GM18517 (cell line): ENCODE results near the gene HK1.

ENCODE experiments used
- ATAC-seq: cut with Tn5 transposase; IDR thresholded peaks from one replicate; pipeline ENCODE4 v1.9.1; 2021; ENCODE audit warnings: mild to moderate bottlenecking, moderate library complexity; ENCODE audit not compliant: unreplicated experiment

HK1 gene

GRCh38 chr10:69344591-69345252, 66.4 kb downstream of the HK1 start:
- ATAC-seq, result peak; percentile 48

GRCh38 chr10:69345402-69345801, 67.1 kb downstream of the HK1 start:
- ATAC-seq, result no peak

GRCh38 chr10:69345890-69346474, 67.7 kb downstream of the HK1 start:
- no peak for ATAC-seq

- no peak for ATAC-seq
Measured at GRCh38 chr10:69346776-69347175, 68.5 kb downstream of the HK1 start.

- ATAC-seq, result no peak
Measured at GRCh38 chr10:69348816-69349541, 70.7 kb downstream of the HK1 start.

- ATAC-seq, result no peak
Measured at GRCh38 chr10:69349542-69349888, 71.2 kb downstream of the HK1 start.

- ATAC-seq, result no peak
Measured at GRCh38 chr10:69351589-69351988, 73.3 kb downstream of the HK1 start.

- ATAC-seq, result no peak
Measured at GRCh38 chr10:69352569-69353264, 74.4 kb downstream of the HK1 start.

- ATAC-seq, result no peak
Measured at GRCh38 chr10:69353977-69354635, 75.8 kb downstream of the HK1 start.

GRCh38 chr10:69356187-69356586, 77.9 kb downstream of the HK1 start:
- ATAC-seq, result no peak

- ATAC-seq, result no peak
Measured at GRCh38 chr10:69358148-69358795, 80.0 kb downstream of the HK1 start.

- ATAC-seq, result no peak
Measured at GRCh38 chr10:69359148-69359547, 80.9 kb downstream of the HK1 start.

- no peak for ATAC-seq
Measured at GRCh38 chr10:69359594-69359993, 81.3 kb downstream of the HK1 start.

GRCh38 chr10:69360485-69361302, 82.4 kb downstream of the HK1 start:
- ATAC-seq, result no peak

GRCh38 chr10:69361303-69361614, 83.0 kb downstream of the HK1 start:
- no peak for ATAC-seq

GRCh38 chr10:69362471-69362954, 84.2 kb downstream of the HK1 start:
- ATAC-seq, result no peak

GRCh38 chr10:69363666-69364065, 85.4 kb downstream of the HK1 start:
- no peak for ATAC-seq

- no peak for ATAC-seq
Measured at GRCh38 chr10:69364232-69364940, 86.1 kb downstream of the HK1 start.

- ATAC-seq, result no peak
Measured at GRCh38 chr10:69366738-69367137, 88.4 kb downstream of the HK1 start.
